ENCODE data around the gene FCN2. TPM values are rescaled to one million over a fixed set of nuclear protein-coding genes. Genes with fewer than 3 reads are reported as not detected.

Gene FCN2
- total and polyA plus RNA-seq, 4 donors: 23.6 to 186 (median 121) TPM

GRCh38 chr9:134867917-134868750 is 12.5 kb upstream of the FCN2 start:
- WGBS: 90% methylated on average over 22 of the region's 22 CpGs
- Histone ChIP-seq H3K9ac (ENCODE audit: low read depth in 1 of 2, low read length in 2 of 2) (no peak overlapping the region), H3K9me3 (ENCODE audit: control insufficient read depth in 4 of 4, low read length in 3 of 4) (peaks cover 0 to 1% (median 0%) of the 10 kb centered on the region in 4 donors), H3K27ac (ENCODE audit: low read depth in 1 of 2, low read length in 2 of 2) (no peak overlapping the region), H3K4me1 (ENCODE audit: control insufficient read depth in 4 of 4, insufficient read depth in 4 of 4, low read length in 3 of 4) (peaks cover 0 to 5% (median 0%) of the 10 kb centered on the region in 4 donors), H3K27me3 (ENCODE audit: control insufficient read depth in 4 of 4, insufficient read depth in 4 of 4, low read length in 3 of 4) (peaks cover 0 to 2% (median 0%) of the 10 kb centered on the region in 4 donors), H3K4me3 (ENCODE audit: low read depth in 1 of 3, low read length in 3 of 3) (no peak overlapping the region), H3K36me3 (ENCODE audit: control insufficient read depth in 4 of 4, insufficient read depth in 3 of 4, low read depth in 1 of 4, low read length in 3 of 4) (no peaks in the 10 kb centered on the region)
- TF ChIP-seq ZBTB33 (IDR thresholded peaks at IDR 0.05) (no peak), RXRA (IDR thresholded peaks at IDR 0.05) (no peak), EGR1 (IDR thresholded peaks at IDR 0.05; ENCODE audit: low read depth in 2 of 2) (no peak), HNF4G (IDR thresholded peaks at IDR 0.05) (no peak), JUND (IDR thresholded peaks at IDR 0.05) (no peak), RAD21 (IDR thresholded peaks at IDR 0.05) (no peak), ATF3 (IDR thresholded peaks at IDR 0.05) (no peak), FOXA2 (IDR thresholded peaks at IDR 0.05) (no peak), TAF1 (conservative IDR thresholded peaks at IDR 0.05) (no peak), NR2F2 (IDR thresholded peaks at IDR 0.05) (no peak)
- TF ChIP-seq, protein P1, sequence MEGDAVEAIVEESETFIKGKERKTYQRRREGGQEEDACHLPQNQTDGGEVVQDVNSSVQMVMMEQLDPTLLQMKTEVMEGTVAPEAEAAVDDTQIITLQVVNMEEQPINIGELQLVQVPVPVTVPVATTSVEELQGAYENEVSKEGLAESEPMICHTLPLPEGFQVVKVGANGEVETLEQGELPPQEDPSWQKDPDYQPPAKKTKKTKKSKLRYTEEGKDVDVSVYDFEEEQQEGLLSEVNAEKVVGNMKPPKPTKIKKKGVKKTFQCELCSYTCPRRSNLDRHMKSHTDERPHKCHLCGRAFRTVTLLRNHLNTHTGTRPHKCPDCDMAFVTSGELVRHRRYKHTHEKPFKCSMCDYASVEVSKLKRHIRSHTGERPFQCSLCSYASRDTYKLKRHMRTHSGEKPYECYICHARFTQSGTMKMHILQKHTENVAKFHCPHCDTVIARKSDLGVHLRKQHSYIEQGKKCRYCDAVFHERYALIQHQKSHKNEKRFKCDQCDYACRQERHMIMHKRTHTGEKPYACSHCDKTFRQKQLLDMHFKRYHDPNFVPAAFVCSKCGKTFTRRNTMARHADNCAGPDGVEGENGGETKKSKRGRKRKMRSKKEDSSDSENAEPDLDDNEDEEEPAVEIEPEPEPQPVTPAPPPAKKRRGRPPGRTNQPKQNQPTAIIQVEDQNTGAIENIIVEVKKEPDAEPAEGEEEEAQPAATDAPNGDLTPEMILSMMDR (IDR thresholded peaks at IDR 0.05; ENCODE audit: low read depth, low read length, missing input control): no peak
- TF ChIP-seq, protein P2, sequence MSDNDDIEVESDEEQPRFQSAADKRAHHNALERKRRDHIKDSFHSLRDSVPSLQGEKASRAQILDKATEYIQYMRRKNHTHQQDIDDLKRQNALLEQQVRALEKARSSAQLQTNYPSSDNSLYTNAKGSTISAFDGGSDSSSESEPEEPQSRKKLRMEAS (IDR thresholded peaks at IDR 0.05): no peak
- DNase-seq (ENCODE audit: low spot score): no peak

DNA sequence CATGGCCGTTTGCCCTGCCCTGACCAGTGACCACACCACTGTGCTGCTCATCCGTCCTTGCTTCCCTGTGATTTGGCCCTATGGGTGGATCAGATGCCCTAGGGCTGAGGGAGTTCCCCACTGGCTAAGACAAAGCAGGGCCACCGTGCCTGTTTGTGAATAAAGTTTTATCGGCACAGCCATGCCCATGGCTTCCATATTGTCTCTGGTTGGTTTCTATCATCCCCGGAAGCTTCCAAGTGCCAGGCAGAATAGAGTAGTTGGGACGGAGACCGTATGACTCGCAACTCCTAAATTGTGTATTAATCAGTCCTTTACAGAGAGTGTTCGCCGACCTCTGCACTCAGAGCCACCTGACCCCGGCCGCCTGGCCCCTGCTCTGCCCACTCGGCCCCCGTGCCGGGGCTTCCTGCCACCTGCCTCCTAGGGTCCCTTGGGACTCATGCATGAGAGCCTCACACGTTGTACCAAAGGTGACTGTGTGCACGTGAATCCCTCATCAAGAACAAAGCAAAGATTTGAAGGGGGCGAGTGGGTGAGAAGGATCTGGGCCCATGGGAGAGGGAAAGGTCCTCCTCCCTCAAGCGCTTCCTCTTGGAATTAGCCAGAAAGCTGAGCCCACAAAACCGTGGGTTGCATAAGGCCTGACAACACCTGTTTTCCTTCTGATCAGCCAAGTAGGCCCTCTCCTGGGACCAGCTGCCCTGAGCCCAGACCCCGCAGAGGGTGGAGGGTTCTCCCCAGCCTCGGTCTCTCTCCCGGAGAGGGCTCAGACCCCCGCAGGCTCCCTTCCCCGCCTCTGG is 11.7 kb upstream of the FCN2 start:
- H3K4me1 ChIP-seq (ENCODE audit: control insufficient read depth in 4 of 4, insufficient read depth in 4 of 4, low read length in 3 of 4): peaks cover 0 to 4% (median 0%) of the 10 kb centered on the region in 4 donors
- DNase-seq (ENCODE audit: low spot score): no peak
- 84% methylated on average over 25 of the region's 25 CpGs for WGBS
- peaks cover 0 to 1% (median 0%) of the 10 kb centered on the region in 4 donors for H3K9me3 ChIP-seq (ENCODE audit: control insufficient read depth in 4 of 4, low read length in 3 of 4)
- no peak overlapping the region for H3K9ac ChIP-seq (ENCODE audit: low read depth in 1 of 2, low read length in 2 of 2)
- H3K36me3 ChIP-seq (ENCODE audit: control insufficient read depth in 4 of 4, insufficient read depth in 3 of 4, low read depth in 1 of 4, low read length in 3 of 4): no peaks in the 10 kb centered on the region
- H3K4me3 ChIP-seq (ENCODE audit: low read depth in 1 of 3, low read length in 3 of 3): no peak overlapping the region
- H3K27me3 ChIP-seq (ENCODE audit: control insufficient read depth in 4 of 4, insufficient read depth in 4 of 4, low read length in 3 of 4): peaks cover 0 to 2% (median 0%) of the 10 kb centered on the region in 4 donors
- no peak overlapping the region for H3K27ac ChIP-seq (ENCODE audit: low read depth in 1 of 2, low read length in 2 of 2)
- TF ChIP-seq TAF1 (conservative IDR thresholded peaks at IDR 0.05) (no peak), GABPA (IDR thresholded peaks at IDR 0.05 in 1 of 2, conservative IDR thresholded peaks at IDR 0.05 in 1 of 2) (no peak), FOXA1 (IDR thresholded peaks at IDR 0.05) (no peak), RAD21 (IDR thresholded peaks at IDR 0.05) (no peak), ATF3 (IDR thresholded peaks at IDR 0.05) (no peak), EGR1 (IDR thresholded peaks at IDR 0.05; ENCODE audit: low read depth in 2 of 2) (no peak), FOXA2 (IDR thresholded peaks at IDR 0.05) (no peak), ZBTB33 (IDR thresholded peaks at IDR 0.05) (no peak), RXRA (IDR thresholded peaks at IDR 0.05) (no peak), SP1 (IDR thresholded peaks at IDR 0.05) (no peak)
- TF ChIP-seq, protein P1 (IDR thresholded peaks at IDR 0.05; ENCODE audit: low read depth, low read length, missing input control): no peak
- TF ChIP-seq, protein P2 (IDR thresholded peaks at IDR 0.05): no peak

Data from liver (tissue), 9 donors.